Stimulated activated naive CD8-positive, alpha-beta T cell treated with anti-CD3 and anti-CD28 coated beads, Interleukin-15, Interleukin-2, amounts not matched to agents 100 U/mL and 50 U/mL, for 24 hours (primary cell): Measurements from ENCODE around the gene EDEM1.
"Not testable (repeated sequence)": the region's sequence is repeated elsewhere in the genome, so short reads cannot be mapped to it uniquely, and the experiment has no call there.

ENCODE experiments used
- ATAC-seq: fragments of 150-1000 bp; cut with Tn5 transposase; one replicate; pipeline ENCODE4 v1.10.0; 2021
- DNase-seq: peaks from one replicate; pipeline ENCODE4 v3.0.0; 2021

The EDEM1 gene

DNA sequence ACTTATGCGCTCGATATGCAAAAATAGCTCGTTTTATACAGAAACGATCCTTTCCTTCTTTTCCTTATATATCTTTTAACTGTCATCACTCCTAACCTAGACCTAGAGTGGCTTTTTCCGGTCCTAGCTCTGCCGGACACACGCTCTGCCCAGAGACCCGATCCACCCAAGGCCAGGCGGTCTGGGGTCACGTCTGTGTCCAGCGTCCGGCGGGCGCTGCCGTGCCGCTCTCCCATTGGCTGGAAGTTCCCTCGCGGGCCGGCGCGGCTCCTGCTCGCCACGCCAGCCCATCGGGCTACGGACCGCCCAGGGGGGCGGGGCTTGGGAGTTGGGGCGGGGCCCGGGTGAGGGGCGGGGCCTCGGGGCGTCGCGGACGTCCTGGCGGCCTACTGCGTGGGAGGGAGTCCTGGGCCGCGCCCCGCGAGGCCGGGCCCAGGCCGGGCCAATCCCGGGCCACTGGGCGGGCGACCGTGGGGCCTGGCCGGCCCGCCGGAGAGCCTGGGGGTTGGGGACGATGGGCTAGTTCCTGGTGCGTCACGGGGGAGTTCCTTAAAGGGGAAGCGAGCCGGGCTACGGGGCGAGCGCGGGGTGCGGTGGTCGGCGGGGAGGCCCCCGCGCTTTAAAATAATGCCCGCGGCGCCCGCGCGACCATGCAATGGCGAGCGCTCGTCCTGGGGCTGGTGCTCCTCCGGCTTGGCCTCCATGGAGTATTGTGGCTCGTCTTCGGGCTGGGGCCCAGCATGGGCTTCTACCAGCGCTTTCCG is at the start of gene EDEM1:
Gene EDEM1, plus strand, starts transcription at position 552 of the 764 bp plus-strand sequence. Its CDS starts 99 bp downstream, at position 651.
- DNase-seq (peak; percentile 98), ATAC-seq (peak; percentile 92)

- ATAC-seq, result no peak
- no peak for DNase-seq
Measured at GRCh38 chr3:5138214-5138981, 49.1 kb upstream of the EDEM1 start.

- peak; percentile 55 for ATAC-seq
- no peak for DNase-seq
Measured at GRCh38 chr3:5140230-5140621, 47.3 kb upstream of the EDEM1 start.

DNA sequence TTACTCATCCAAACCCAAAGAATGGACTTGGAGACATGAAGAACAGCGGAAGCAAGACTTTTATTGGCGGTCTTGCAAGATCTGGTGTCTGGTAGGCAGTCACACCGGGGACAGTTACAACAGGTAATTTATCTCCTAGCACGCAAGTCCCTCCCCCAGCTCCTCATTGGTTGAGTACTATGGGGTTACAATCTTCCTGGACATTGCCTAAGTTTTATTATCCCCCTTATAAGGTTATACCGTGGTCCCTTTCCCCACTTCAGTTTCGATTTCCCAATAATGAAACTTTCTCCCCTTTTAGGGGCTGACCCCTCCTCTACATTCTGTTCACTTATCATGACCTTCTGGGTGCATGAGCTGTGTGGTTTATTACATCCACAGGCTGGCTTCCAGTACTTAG is 46.7 kb upstream of the EDEM1 start:
- ATAC-seq, result no peak
- DNase-seq, result no peak

- no peak for DNase-seq
- ATAC-seq, result no peak
Measured at GRCh38 chr3:5141760-5142159, 45.7 kb upstream of the EDEM1 start.

DNA sequence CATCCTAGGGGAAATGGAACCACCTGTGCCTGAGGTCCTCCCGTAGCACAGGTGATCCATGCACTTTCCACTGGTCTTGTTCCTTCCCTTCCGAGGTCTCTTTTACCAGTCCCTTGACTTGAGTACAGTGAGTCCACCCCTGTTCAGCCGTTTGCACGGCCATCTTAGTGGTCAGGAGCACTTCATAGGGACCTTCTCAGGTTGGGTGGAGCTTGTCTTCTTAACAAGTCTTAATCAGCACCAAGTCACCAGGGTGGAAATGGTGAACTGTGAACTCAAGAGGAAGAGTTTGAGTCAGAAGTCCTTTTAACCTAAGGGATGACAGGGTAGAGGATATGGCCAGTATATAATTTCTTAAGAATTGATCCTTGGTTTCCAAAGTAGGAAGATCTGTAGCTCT is 44.0 kb upstream of the EDEM1 start:
- DNase-seq (no peak), ATAC-seq (peak; percentile 7)

GRCh38 chr3:5144316-5144994 is 43.1 kb upstream of the EDEM1 start:
- DNase-seq, result no peak

GRCh38 chr3:5145120-5145519 is 42.4 kb upstream of the EDEM1 start:
- no peak for DNase-seq
- no peak for ATAC-seq

More at GRCh38 chr3:5144316-5144994, 43.1 kb upstream of the EDEM1 start:
- ATAC-seq, result no peak

GRCh38 chr3:5147152-5147551 is 40.4 kb upstream of the EDEM1 start:
- not testable (repeated sequence) for ATAC-seq, DNase-seq

DNA sequence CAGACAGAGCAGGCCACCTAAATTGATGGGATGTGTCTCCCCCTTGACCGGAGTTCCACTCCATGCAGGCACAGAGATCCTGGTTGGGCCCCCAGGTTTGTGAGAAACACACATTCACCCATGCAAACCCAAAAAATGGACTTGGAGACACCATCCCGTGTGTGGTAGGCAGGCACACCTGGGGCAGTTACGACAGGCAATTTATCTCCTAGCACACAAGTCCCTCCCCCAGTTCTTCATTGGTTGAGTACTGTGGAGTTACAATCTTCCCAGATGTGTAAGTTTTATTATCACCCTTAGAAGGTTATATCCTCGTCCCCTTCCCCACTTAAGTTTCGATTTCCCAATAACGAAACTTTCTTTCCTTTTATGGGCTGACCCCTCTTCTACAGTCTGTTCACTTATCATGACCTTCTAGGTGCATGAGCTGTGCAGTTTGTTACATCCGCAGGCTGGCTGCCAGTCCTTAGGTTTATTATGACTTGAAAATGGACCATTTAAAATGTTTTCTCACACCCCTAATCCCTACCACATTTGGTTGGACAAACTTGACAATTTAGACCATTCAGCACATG is 38.1 kb upstream of the EDEM1 start:
- no peak for ATAC-seq
- no peak for DNase-seq

DNA sequence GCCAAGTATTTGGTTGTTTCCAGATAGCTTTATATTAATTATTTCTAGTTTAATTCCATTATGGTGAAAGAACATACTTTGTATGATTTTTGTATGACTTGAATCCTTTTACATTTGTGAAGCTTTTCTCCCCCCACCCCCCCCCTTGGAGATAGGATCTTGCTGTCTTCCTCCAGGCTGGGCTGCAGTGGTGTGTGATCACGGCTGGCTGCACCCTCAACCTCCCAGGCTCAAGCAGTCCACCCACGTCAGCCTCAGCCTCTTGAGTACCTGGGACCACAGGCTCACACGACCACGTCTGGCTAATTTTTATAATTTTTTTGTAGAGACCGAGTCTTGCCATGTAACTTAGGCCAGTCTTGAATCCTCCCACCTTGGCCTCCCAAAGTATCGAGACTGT is 35.9 kb upstream of the EDEM1 start:
- DNase-seq (no peak), ATAC-seq (no peak)

DNA sequence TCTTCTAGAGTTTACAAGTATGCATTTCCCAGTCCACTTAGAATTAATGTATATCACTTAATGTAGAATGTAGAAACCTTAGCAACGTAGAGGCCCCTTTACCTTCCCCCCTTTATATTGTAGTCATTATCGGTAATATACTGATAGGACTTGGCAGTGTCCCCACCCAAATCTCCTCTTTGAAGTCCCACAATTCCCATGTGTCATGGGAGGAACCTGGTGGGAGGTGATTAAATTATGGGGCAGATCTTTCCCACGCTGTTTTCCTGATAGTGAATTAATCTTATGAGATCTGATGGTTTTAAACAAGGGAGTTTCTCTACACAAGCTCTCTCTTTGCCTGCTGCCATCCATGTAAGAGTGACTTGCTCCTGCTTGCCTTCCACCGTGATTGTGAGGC is 34.4 kb upstream of the EDEM1 start:
- ATAC-seq, result no peak
- DNase-seq, result no peak

GRCh38 chr3:5155241-5155640 is 32.3 kb upstream of the EDEM1 start:
- ATAC-seq (no peak), DNase-seq (no peak)

- DNase-seq, result no peak
- ATAC-seq, result no peak
Measured at GRCh38 chr3:5160321-5160720, 27.2 kb upstream of the EDEM1 start.

GRCh38 chr3:5160940-5161858 is 26.3 kb upstream of the EDEM1 start:
- ATAC-seq, result no peak
- no peak for DNase-seq

- no peak for DNase-seq
- ATAC-seq, result peak; percentile 7
Measured at GRCh38 chr3:5162102-5162501, 25.4 kb upstream of the EDEM1 start.

GRCh38 chr3:5165698-5166097 is 21.8 kb upstream of the EDEM1 start:
- no peak for ATAC-seq
- DNase-seq, result no peak

DNA sequence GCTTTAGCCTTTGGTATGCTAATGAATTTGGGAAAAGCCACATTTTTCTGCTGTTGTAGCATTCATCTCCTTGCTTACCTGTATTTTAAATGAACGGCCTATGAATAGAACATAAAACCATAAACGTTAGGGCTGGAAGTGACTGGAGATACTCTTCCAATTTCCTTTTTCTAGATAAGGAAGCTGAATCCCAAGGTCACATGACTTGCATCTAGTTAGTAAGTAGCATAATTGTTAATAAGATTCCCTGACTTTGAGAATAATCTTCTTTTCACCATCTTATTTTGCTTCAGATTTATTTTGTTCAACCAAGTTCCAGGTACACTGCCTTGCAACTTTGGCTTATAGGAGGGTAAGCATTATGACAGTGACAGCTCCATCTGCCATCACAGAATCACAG is 20.7 kb upstream of the EDEM1 start:
- ATAC-seq (no peak), DNase-seq (no peak)

DNA sequence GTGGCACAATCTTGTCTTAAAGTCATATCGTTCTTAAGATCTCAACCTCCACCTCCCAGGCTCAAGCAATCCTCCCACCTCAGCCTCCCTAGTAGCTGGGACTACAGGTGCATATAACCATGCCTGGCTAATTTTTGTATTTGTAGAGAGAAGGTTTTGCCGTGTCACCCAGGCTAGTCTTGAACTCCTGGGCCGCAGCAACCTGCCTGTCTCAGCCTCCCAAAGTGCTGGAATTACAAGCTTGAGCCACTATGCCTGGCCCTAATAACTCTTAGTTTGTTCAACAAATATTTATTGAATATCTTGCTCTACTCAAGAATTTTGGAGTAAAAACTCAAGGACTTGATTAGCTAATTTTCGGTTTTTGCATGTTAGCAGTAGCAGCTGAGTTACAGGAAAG is 19.4 kb upstream of the EDEM1 start:
- ATAC-seq, result no peak
- no peak for DNase-seq

- DNase-seq (no peak), ATAC-seq (no peak)
Measured at GRCh38 chr3:5169807-5170206, 17.7 kb upstream of the EDEM1 start.

GRCh38 chr3:5170975-5171374 is 16.5 kb upstream of the EDEM1 start:
- ATAC-seq, result no peak
- no peak for DNase-seq

GRCh38 chr3:5172018-5172417 is 15.5 kb upstream of the EDEM1 start:
- no peak for ATAC-seq
- no peak for DNase-seq
